Body of pancreas (tissue), 4 donors: ENCODE results near the gene LTB. TPM values are rescaled to one million over a fixed set of nuclear protein-coding genes. Genes with fewer than 3 reads are reported as not detected.

Experiments used
- ATAC-seq: fragments of 150-250 bp; one replicate; pipeline ENCODE4 v1.9.1; 2016
- DNase-seq, 4 donors: peaks; one replicate each; pipeline ENCODE4 v3.0.0-alpha.2; 2019
- H3K27ac ChIP-seq, 4 donors: fragments of 200-600 bp; sonication (generic); 1 replicate in 3 of 4; 2 replicates in 1 of 4; pipeline versions ENCODE4 v1.5.1 to v1.6.1; 2016 to 2019; ENCODE audit warnings: mild to moderate bottlenecking in 1 of 4, mixed read lengths in 1 of 4, moderate library complexity in 1 of 4
- H3K27me3 ChIP-seq, 2 donors: fragments of 200-600 bp; sonication (generic); one replicate each; pipeline ENCODE4 v1.6.0; 2016; ENCODE audit warnings: mild to moderate bottlenecking in 1 of 2
- H3K36me3 ChIP-seq, 2 donors: fragments of 200-600 bp; sonication (generic); replicated peaks in 1 of 2; 2 replicates each; pipeline ENCODE4 v1.5.1; 2016; ENCODE audit warnings: low read depth in 2 of 2; ENCODE audit not compliant: insufficient read depth in 1 of 2
- H3K4me1 ChIP-seq: fragments of 200-600 bp; sonication (generic); one replicate; pipeline ENCODE4 v1.6.0; 2016
- H3K4me3 ChIP-seq, 2 donors: fragments of 200-600 bp; sonication (generic); 1 replicate in 1 of 2; 2 replicates in 1 of 2; pipeline ENCODE4 v1.5.1; 2016 to 2019
- H3K9me3 ChIP-seq, 3 donors: fragments of 200-600 bp; sonication (generic); 1 replicate in 2 of 3; 2 replicates in 1 of 3; pipeline ENCODE4 v1.5.1; 2016
- POLR2A ChIP-seq, 3 donors: fragments of 450-650 bp; IDR thresholded peaks; one replicate each; pipeline ENCODE4 v1.6.1; 2016; ENCODE audit warnings: antibody characterized with exemption in 3 of 3, mild to moderate bottlenecking in 2 of 3
- WGBS, 2 donors: methylation state at CpG; one replicate each; pipeline ENCODE4 v1.1.5; 2017; 5-methylcytosine and 5-hydroxymethylcytosine counted together
- intact Hi-C: fragments of 100-400 bp; cut with DNase I; formaldehyde crosslinking; loops from one replicate; pipeline ENCODE4 v1.15.1; 2023
- total RNA-seq, 2 donors: library from RNA; depleted of rRNA; stranded (reverse); fragments of >200 nt; gene quantifications; one replicate each; pipeline ENCODE4 v1.1.0, GENCODE V29; 2016
- TF ChIP-seq, protein P1 (sequence below), 7 experiments: fragments of 450-650 bp in 4 of 7; fragments of 200-600 bp in 3 of 7; sonication (generic) in 3 of 7; IDR thresholded peaks; one replicate each; pipeline ENCODE4 v1.5.1; 2016 to 2019; ENCODE audit warnings: antibody characterized with exemption in 7 of 7

Gene LTB
- total RNA-seq, 2 donors from 2014 or later = 0.78 TPM; not detected in 1

DNA sequence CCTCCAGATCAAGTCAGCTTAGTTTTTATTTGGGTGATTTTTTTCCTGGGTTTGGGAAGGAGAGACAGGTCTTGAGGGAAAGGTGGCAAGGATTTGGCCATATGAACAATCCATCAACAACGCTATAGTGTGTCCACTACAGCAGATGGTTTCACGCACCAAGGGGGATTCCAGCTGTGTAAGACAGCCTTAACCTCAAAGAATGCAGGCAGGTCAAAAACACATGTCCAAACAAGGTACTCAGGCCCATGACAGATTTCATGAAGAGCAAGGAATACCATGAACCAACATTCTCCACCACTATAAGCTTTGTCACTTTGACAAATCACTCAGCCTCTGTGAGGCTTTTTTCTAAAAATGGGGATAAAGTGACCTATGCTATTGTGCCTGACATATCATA is 34.8 kb upstream of the LTB start:
- peaks cover 13% of the 10 kb centered on the region for H3K4me1 ChIP-seq
- no peaks in the 10 kb centered on the region for H3K36me3 ChIP-seq
- WGBS, 2 donors = 79 to 83% methylated on average over 2 of the region's 2 CpGs
- H3K4me3 ChIP-seq = no peak overlapping the region
- H3K27ac ChIP-seq = no peak overlapping the region
- no peak for TF ChIP-seq POLR2A (IDR thresholded peaks at IDR 0.05)
- TF ChIP-seq, protein P1, sequence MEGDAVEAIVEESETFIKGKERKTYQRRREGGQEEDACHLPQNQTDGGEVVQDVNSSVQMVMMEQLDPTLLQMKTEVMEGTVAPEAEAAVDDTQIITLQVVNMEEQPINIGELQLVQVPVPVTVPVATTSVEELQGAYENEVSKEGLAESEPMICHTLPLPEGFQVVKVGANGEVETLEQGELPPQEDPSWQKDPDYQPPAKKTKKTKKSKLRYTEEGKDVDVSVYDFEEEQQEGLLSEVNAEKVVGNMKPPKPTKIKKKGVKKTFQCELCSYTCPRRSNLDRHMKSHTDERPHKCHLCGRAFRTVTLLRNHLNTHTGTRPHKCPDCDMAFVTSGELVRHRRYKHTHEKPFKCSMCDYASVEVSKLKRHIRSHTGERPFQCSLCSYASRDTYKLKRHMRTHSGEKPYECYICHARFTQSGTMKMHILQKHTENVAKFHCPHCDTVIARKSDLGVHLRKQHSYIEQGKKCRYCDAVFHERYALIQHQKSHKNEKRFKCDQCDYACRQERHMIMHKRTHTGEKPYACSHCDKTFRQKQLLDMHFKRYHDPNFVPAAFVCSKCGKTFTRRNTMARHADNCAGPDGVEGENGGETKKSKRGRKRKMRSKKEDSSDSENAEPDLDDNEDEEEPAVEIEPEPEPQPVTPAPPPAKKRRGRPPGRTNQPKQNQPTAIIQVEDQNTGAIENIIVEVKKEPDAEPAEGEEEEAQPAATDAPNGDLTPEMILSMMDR (IDR thresholded peaks at IDR 0.05) = no peak
- H3K27me3 ChIP-seq = no peaks in the 10 kb centered on the region
- no peaks in the 10 kb centered on the region for H3K9me3 ChIP-seq
- DNase-seq = no peak
- intact Hi-C loops = no loop called here
- no peak for ATAC-seq

DNA sequence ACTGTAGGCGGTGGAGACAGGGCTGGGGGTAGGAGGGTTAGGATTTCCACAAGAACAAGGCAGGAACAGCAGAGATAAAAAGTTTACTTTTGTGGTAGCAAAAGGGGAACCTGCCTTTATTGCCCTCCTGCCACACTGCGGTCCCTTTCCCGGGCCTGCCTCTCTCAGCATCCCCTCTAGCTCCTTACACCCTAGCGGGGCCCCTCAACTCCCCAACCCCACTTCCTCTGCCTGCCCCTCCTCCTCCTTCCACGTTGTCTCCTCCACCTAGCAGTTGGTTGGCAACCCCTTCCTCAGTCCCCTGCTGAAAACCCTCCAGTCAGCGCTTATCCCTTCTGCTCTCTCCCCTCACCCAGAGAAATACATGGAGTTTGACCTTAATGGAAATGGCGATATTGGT is 33.5 kb upstream of the LTB start:
- H3K9me3 ChIP-seq = no peaks in the 10 kb centered on the region
- H3K4me1 ChIP-seq = peaks cover 4% of the 10 kb centered on the region
- no peaks in the 10 kb centered on the region for H3K36me3 ChIP-seq
- DNase-seq (no peak), ATAC-seq (no peak)
- no peaks in the 10 kb centered on the region for H3K27me3 ChIP-seq
- peak overlapping the region in 1 of 4 donors; percentile 53 for H3K27ac ChIP-seq
- TF ChIP-seq POLR2A (IDR thresholded peaks at IDR 0.05) = no peak
- TF ChIP-seq, protein P1 (IDR thresholded peaks at IDR 0.05) = no peak
- intact Hi-C loops = no loop called here
- H3K4me3 ChIP-seq = no peak overlapping the region
- 69 to 73% methylated on average over 7 of the region's 7 CpGs for WGBS, 2 donors

DNA sequence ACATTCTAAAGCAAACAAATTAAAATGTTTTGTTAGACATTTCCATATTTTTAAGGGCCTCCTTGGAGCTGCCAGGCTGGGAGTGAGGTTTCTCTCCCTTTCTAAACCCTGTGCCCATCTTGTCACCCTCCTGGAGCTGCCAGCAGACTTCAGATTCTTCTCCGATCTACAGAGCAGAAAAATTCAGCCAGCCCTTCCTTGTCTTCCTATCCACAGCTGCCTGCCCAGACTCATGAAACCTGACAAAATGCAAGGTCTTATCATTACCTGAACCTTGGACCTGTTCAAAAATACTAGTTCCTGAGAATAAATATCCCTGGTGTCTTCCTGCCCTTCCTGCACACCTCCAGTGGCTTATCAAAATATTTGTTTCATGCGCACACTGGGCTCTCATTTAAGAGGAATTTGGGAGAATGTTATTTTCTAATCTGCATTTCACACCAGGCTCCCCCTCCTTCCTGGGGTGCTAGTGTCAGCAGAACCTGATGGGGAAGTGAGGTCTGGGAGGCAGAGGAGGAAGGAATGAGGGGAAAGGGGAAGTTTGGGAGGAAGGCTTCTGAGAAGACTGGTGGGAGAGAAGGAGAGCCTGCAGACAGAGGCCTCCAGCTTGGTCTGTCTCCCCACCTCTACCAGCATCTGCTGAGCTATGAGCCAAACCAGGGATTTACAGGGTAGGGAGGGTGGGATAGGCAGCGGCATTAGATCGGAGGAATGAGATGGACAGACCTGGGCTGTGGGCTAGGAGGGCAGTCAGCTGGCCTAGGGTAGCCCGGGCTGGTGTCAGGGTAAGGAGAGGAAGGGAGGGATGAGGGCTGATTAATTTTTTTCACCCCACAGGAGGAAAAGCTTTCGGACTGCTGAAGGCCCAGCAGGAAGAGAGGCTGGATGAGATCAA is 32.7 kb upstream of the LTB start, which contains the start of gene AIF1:
Gene AIF1, plus strand, starts transcription at position 551 of the 895 bp plus-strand sequence. Its CDS starts 96 bp downstream, at position 647.
- intact Hi-C loops = no loop called here
- 55 to 69% methylated on average over 6 of the region's 6 CpGs for WGBS, 2 donors
- H3K27me3 ChIP-seq = no peaks in the 10 kb centered on the region
- peak in 1 of 4 donors; percentile 40 for DNase-seq
- TF ChIP-seq POLR2A (IDR thresholded peaks at IDR 0.05) = no peak
- TF ChIP-seq, protein P1 (IDR thresholded peaks at IDR 0.05) = no peak
- H3K36me3 ChIP-seq = no peaks in the 10 kb centered on the region
- no peak for ATAC-seq
- no peaks in the 10 kb centered on the region for H3K9me3 ChIP-seq
- H3K27ac ChIP-seq = peak within 1 kb of the TSS in 2 of 4 donors; percentile 8 to 53
- H3K4me1 ChIP-seq = peaks cover 4% of the 10 kb centered on the region
- no peak within 1 kb of the TSS for H3K4me3 ChIP-seq

DNA sequence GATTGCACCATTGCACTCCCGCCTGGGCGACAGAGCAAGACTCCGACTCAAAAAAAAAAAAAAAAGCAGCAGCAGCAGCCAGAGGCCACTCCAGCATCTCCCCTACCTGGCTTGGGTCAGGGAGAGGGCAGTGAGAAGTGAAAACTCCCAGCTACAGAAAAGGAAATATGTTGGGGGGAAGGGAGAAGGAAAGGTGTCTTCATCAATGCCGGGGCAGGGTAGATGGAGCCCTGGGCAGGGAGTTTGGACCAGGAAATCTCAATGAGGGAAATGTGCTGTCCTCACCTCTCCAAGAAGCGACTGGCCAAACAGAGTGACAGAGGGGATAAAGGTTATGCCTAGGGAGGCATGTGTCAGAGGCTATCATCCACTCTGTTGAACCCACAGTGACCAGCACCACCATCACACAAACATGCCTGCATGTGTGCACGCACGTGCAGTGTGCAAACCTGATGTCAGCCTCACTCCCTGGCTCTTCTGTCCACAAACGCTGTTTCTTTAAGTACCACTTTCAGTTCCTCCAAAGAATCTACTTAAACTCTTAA is 31.9 kb upstream of the LTB start:
- no peaks in the 10 kb centered on the region for H3K36me3 ChIP-seq
- DNase-seq = peak in 1 of 4 donors; percentile 18
- TF ChIP-seq, protein P1 (IDR thresholded peaks at IDR 0.05) = no peak
- no peak for TF ChIP-seq POLR2A (IDR thresholded peaks at IDR 0.05)
- no peaks in the 10 kb centered on the region for H3K9me3 ChIP-seq
- H3K4me1 ChIP-seq = no peaks in the 10 kb centered on the region
- intact Hi-C loops = no loop called here
- H3K27ac ChIP-seq = peak overlapping the region in 1 of 4 donors; percentile 52
- H3K27me3 ChIP-seq = no peaks in the 10 kb centered on the region
- ATAC-seq = no peak
- 71 to 77% methylated on average over 8 of the region's 8 CpGs for WGBS, 2 donors
- no peak overlapping the region for H3K4me3 ChIP-seq
